ENCODE measurements around the gene STARD5. TPM values are rescaled to one million over a fixed set of nuclear protein-coding genes. Genes with fewer than 3 reads are reported as not detected.

Gene STARD5
- total RNA-seq, 4 donors from 2014 or later = 2.7 to 8.0 (median 5.0) TPM

DNA sequence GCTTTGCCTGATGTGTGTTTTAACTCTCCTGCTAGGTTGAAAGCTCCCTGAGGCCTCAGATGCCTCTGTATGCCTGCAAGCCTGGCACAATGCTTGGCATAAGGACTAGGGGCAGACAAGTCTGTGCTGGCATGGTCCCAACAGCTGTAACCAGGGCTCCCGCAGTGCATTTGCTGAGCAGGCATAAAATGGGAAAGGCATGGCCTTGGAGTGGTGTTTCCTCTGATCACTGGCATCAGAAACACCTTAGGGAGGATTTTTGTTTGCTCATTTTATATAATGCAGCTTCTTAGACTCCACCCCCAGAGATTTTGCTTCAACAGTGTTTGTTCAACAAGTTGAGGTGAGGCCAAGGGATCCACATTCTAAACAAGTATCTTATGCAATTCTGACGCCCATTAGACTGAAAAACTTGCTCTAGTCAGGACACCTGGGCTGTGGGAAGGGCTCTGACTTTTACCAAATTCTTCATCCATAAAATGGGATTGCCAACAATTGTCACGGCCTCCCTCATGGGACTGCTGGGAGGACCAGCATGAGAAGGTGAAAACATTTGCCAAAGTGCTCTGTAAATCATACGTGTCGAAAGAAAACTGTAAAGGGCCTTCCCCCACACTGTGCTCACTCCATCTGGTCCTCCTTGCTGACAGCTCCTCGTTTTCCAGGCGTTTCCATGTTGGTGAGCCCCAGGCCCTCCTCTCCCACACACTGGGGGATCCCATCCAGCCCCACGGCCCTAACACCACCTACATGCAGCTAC, 43.1 kb downstream of the STARD5 start:
- ATAC-seq (ENCODE audit: low FRiP score) = no peak
- TF ChIP-seq, protein P1, sequence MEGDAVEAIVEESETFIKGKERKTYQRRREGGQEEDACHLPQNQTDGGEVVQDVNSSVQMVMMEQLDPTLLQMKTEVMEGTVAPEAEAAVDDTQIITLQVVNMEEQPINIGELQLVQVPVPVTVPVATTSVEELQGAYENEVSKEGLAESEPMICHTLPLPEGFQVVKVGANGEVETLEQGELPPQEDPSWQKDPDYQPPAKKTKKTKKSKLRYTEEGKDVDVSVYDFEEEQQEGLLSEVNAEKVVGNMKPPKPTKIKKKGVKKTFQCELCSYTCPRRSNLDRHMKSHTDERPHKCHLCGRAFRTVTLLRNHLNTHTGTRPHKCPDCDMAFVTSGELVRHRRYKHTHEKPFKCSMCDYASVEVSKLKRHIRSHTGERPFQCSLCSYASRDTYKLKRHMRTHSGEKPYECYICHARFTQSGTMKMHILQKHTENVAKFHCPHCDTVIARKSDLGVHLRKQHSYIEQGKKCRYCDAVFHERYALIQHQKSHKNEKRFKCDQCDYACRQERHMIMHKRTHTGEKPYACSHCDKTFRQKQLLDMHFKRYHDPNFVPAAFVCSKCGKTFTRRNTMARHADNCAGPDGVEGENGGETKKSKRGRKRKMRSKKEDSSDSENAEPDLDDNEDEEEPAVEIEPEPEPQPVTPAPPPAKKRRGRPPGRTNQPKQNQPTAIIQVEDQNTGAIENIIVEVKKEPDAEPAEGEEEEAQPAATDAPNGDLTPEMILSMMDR (IDR thresholded peaks at IDR 0.05) = no peak
- DNase-seq (ENCODE audit: low spot score) = no peak

GRCh38 chr15:81279621-81280485, 44.1 kb downstream of the STARD5 start:
- DNase-seq (ENCODE audit: low spot score) = no peak
- ATAC-seq (ENCODE audit: low FRiP score) = no peak
- TF ChIP-seq, protein P1 (IDR thresholded peaks at IDR 0.05) = no peak

DNA sequence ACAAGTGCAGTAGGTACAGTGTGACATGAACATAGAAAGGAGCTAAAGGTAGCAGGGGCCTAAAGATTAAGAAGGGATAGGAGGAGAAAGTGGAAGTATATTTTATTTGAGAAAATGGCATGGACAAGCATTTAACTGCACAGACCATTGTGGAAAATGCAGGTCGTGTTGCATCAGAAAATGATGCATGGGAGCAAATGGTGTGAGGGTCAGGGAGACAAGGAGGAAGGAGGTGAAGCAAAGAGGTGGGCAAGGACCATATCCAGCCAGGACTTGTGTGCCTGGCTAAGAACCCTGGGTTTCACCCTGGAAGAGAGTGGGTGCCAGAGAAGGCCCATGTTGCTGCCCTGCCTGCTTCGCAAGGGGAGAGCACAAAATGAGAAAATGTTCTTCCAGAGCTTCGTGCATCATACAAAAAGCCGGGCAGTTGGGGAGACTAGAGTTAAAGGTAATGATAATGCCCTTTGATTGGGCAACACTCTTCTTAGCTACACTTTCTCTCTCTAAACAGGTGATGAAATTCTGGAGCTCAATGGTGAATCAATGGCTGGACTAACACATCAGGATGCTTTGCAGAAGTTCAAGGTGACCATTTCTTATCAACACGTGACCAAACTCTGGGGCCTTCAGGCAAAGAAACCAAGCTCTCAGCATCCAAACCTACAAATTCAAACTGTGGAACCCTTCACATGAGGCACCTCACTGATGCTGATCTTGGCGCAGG, 45.5 kb downstream of the STARD5 start:
- no peak for ATAC-seq (ENCODE audit: low FRiP score)

DNA sequence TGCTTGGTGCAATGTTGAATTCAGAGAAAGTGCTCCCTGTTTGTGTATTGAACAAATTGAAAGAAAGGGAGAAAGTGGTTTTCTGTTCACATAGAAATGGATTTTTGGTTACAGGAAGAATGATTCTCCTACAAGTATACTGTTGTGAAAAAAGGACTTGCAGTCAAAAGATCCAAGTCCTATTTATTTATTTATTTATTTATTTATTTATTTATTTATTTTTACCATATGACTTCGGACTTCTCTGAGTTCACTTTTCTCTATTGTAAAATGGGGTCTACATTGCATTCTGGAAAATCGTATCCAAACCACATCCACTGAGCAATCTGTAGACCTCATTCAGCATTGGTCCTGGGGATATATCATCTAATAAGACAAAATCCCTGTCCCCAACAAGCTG, 46.1 kb downstream of the STARD5 start:
- TF ChIP-seq, protein P1 (IDR thresholded peaks at IDR 0.05) = no peak
- ATAC-seq (ENCODE audit: low FRiP score) (no peak), DNase-seq (ENCODE audit: low spot score) (no peak)

More for the DNA sequence above, 45.5 kb downstream of the STARD5 start:
- DNase-seq (ENCODE audit: low spot score) = no peak
- TF ChIP-seq, protein P1 (IDR thresholded peaks at IDR 0.05) = no peak

GRCh38 chr15:81276967-81277366, 47.0 kb downstream of the STARD5 start:
- no peak for ATAC-seq (ENCODE audit: low FRiP score)
- TF ChIP-seq, protein P1 (IDR thresholded peaks at IDR 0.05) = no peak
- no peak for DNase-seq (ENCODE audit: low spot score)

- TF ChIP-seq, protein P1 (IDR thresholded peaks at IDR 0.05) = no peak
- DNase-seq (ENCODE audit: low spot score) = no peak
- no peak for ATAC-seq (ENCODE audit: low FRiP score)
Measured at GRCh38 chr15:81275711-81276392, 48.1 kb downstream of the STARD5 start.

All from omental fat pad (tissue), 4 donors.